Measurements from ENCODE around the gene ULK4. TPM values are rescaled to one million over a fixed set of nuclear protein-coding genes. Genes with fewer than 3 reads are reported as not detected.

The ULK4 gene
- total RNA-seq, 1 experiment from 2014 or later, result 6.3 TPM

DNA sequence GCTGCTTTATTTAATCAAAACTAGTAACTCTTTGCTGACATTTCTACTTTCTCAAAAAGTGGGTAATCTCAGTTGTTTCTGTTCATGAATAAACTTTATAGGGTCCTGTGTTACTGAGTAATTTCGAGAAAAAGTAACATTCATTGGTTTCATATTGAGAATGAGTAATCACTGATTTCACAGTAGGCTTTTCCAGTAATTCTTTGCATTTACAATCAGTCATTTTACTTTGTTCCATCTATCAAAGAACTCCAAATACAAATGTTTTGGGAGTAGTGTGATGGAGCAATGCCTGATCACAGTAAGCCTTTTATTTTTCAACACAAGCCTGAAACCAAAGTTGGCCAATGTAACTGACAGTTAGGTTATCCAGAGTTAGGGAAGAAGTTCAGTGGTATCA lies 353.6 kb downstream of the ULK4 start:
- no peaks in the 10 kb centered on the region for H3K27me3 ChIP-seq (ENCODE audit: insufficient read depth, low read length)
- no peaks in the 10 kb centered on the region for H3K79me2 ChIP-seq (ENCODE audit: insufficient read depth, low read length)
- no peaks in the 10 kb centered on the region for H3K4me1 ChIP-seq (ENCODE audit: control insufficient read depth in 1 of 2, insufficient read depth in 2 of 2, low read length in 2 of 2)
- ChIA-PET CTCF (no interaction called here), RAD21 (ENCODE audit: low non-redundant PET in 1 of 2, low total read pairs in 2 of 2, uncharacterized antibody in 2 of 2, unreplicated experiment in 2 of 2) (no interaction called here), POLR2A (no interaction called here)
- no peak for ATAC-seq
- H3K36me3 ChIP-seq (ENCODE audit: control insufficient read depth in 1 of 2, insufficient read depth in 2 of 2, low read length in 2 of 2), result no peaks in the 10 kb centered on the region
- no peaks in the 10 kb centered on the region for H4K20me1 ChIP-seq (ENCODE audit: insufficient read depth)
- no TSS peak for BruUV-seq (replicated peaks)
- H3K9ac ChIP-seq (ENCODE audit: low read length), result no peak overlapping the region
- H3K27ac ChIP-seq (ENCODE audit: low read depth, low read length), result no peak overlapping the region
- H3K9me2 ChIP-seq (ENCODE audit: insufficient read depth), result no peaks in the 10 kb centered on the region
- intact Hi-C loops (cut with micrococcal nuclease), result no loop called here
- no peak for TF ChIP-seq SP1 (IDR thresholded peaks at IDR 0.05; ENCODE audit: low read depth)
- no peak for TF ChIP-seq CEBPB (IDR thresholded peaks at IDR 0.05; ENCODE audit: low read depth)
- TF ChIP-seq, protein P1, sequence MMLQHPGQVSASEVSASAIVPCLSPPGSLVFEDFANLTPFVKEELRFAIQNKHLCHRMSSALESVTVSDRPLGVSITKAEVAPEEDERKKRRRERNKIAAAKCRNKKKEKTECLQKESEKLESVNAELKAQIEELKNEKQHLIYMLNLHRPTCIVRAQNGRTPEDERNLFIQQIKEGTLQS (IDR thresholded peaks at IDR 0.05), result no peak
- no peak for TF ChIP-seq MAX (IDR thresholded peaks at IDR 0.05)
- TF ChIP-seq POLR2AphosphoS5 (IDR thresholded peaks at IDR 0.05; ENCODE audit: low read depth, low read length), result no peak
- TF ChIP-seq, protein P2, sequence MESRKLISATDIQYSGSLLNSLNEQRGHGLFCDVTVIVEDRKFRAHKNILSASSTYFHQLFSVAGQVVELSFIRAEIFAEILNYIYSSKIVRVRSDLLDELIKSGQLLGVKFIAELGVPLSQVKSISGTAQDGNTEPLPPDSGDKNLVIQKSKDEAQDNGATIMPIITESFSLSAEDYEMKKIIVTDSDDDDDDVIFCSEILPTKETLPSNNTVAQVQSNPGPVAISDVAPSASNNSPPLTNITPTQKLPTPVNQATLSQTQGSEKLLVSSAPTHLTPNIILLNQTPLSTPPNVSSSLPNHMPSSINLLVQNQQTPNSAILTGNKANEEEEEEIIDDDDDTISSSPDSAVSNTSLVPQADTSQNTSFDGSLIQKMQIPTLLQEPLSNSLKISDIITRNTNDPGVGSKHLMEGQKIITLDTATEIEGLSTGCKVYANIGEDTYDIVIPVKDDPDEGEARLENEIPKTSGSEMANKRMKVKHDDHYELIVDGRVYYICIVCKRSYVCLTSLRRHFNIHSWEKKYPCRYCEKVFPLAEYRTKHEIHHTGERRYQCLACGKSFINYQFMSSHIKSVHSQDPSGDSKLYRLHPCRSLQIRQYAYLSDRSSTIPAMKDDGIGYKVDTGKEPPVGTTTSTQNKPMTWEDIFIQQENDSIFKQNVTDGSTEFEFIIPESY (IDR thresholded peaks at IDR 0.05; ENCODE audit: extremely low read depth, insufficient replicate concordance, low read length), result no peak
- TF ChIP-seq FOSL1 (IDR thresholded peaks at IDR 0.05; ENCODE audit: low read depth), result no peak
- no peak for TF ChIP-seq REST (IDR thresholded peaks at IDR 0.05; ENCODE audit: low read depth)
- TF ChIP-seq TCF7L2 (IDR thresholded peaks at IDR 0.05; ENCODE audit: borderline replicate concordance, extremely low read depth, insufficient read depth, insufficient read length), result no peak
- no peak for TF ChIP-seq ELF1 (IDR thresholded peaks at IDR 0.05; ENCODE audit: borderline replicate concordance, low read depth)
- no peak for TF ChIP-seq ZFX (IDR thresholded peaks at IDR 0.05)
- TF ChIP-seq SRF (IDR thresholded peaks at IDR 0.05; ENCODE audit: low read depth), result no peak
- TF ChIP-seq ZNF274 (IDR thresholded peaks at IDR 0.05; ENCODE audit: low read depth, low read length), result no peak
- no peaks in the 10 kb centered on the region for H3K9me3 ChIP-seq (ENCODE audit: control insufficient read depth in 1 of 2, insufficient read depth in 1 of 2, low read depth in 1 of 2, low read length in 2 of 2)
- DNase-seq (ENCODE audit: low read depth, low spot score), result no peak
- no peak overlapping the region for H3K4me3 ChIP-seq (replicated peaks in 1 of 2; ENCODE audit: low read depth in 1 of 2, low read length in 2 of 2)
- H2AFZ ChIP-seq (ENCODE audit: low read depth, low read length, poor library complexity, severe bottlenecking), result no peak overlapping the region
- no peak overlapping the region for H3K4me2 ChIP-seq (ENCODE audit: low read length)
